Subcutaneous abdominal adipose tissue (tissue), 5 donors: ENCODE data around the gene CXCL12.
A peak's percentile ranks its signal among the peaks of the same experiment; 100 is the strongest.

Experiments used
- H3K27ac ChIP-seq: one replicate; pipeline ENCODE4 v1.7.0; 2013; ENCODE audit warnings: low read depth, mild to moderate bottlenecking, inconsistent platforms, low read length, moderate library complexity
- H3K27me3 ChIP-seq, 5 donors: one replicate each; pipeline ENCODE4 v1.7.0; 2013; ENCODE audit warnings: low read length in 5 of 5, inconsistent platforms in 1 of 5; ENCODE audit not compliant: control insufficient read depth in 5 of 5, insufficient read depth in 4 of 5
- H3K36me3 ChIP-seq, 5 donors: one replicate each; pipeline ENCODE4 v1.7.0; 2013; ENCODE audit warnings: low read length in 5 of 5; ENCODE audit not compliant: control insufficient read depth in 5 of 5, insufficient read depth in 5 of 5
- H3K4me1 ChIP-seq, 5 donors: one replicate each; pipeline ENCODE4 v1.7.0; 2013; ENCODE audit warnings: low read length in 5 of 5, mild to moderate bottlenecking in 3 of 5, moderate library complexity in 1 of 5; ENCODE audit not compliant: control insufficient read depth in 5 of 5, insufficient read depth in 5 of 5
- H3K4me3 ChIP-seq, 5 donors: one replicate each; pipeline ENCODE4 v1.7.0; 2013; ENCODE audit warnings: low read length in 5 of 5, low read depth in 1 of 5
- H3K9ac ChIP-seq, 5 donors: one replicate each; pipeline ENCODE4 v1.7.0; 2013; ENCODE audit warnings: low read length in 5 of 5, mild to moderate bottlenecking in 4 of 5, moderate library complexity in 3 of 5
- H3K9me3 ChIP-seq, 5 donors: one replicate each; pipeline ENCODE4 v1.7.0; 2013; ENCODE audit warnings: low read length in 5 of 5; ENCODE audit not compliant: control insufficient read depth in 5 of 5
- donor health status: healthy.
- donor health status: healthy.
- donor health status: healthy.
- donor health status: healthy.
- donor health status: healthy.

CXCL12 gene

DNA sequence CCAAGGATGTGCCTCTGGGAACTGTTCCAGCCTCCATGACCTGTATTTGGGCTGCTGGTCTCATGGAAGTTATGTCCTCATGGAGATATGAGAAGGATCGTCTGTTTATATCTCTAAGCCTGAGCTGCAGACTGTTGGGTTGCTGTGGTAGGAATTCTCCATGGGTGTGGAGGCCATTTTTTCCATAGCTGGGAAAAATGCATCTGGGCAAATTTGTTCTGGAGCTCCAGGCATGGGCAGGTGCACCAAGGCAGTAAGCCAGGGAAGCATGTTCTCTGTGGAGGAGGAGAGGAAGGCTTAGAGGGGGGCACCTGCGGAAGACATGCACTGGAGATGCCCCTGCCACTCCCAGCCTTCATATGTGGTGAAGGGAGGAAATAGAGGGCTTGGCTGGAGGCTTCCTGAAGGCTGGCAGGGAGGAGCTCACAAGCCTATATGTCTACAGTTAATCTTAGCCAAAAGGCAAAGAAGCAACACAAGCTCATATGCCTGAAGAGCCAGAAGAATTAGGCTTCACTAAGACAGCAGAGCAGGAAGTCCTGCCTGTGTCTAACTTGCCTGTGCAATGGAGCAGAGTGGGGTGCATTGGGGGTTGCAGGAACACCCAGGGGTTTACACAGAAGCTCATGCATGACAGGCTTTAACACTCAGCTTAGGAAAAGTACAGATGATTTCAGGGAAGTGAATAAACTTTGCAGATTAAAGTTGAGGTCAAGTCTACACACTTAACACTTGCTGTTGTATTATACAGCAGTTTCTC is 35.1 kb upstream of the CXCL12 start:
- Histone ChIP-seq H3K27ac (no peak overlapping the region), H3K27me3 (peaks cover 0 to 2% (median 0%) of the 10 kb centered on the region in 5 donors), H3K4me1 (peaks cover 0 to 18% (median 17%) of the 10 kb centered on the region in 5 donors), H3K4me3 (no peak overlapping the region), H3K9me3 (peaks cover 0 to 3% (median 3%) of the 10 kb centered on the region in 5 donors), H3K36me3 (no peaks in the 10 kb centered on the region), H3K9ac (no peak overlapping the region)

DNA sequence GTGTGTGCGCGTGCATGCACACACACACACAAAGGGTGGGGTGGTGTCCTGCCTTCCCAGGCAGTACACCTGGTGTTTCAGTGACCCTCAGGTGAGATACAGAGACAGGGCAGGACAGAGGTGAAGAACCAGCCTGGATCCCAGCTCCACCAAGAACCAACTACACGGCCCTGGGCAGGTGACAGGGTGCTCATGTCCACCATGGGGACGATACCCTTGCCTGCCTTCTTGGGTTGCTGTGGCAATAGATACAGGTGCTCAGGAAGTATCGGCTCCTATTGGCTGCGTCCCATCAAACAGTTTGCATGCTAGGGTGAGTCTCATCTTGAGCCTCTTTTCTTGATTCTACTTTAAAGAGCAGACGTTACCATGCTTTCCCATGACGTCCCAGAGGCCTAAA is 33.7 kb upstream of the CXCL12 start:
- Histone ChIP-seq H3K9ac (no peak overlapping the region), H3K36me3 (no peaks in the 10 kb centered on the region), H3K4me1 (peaks cover 0 to 18% (median 17%) of the 10 kb centered on the region in 5 donors), H3K9me3 (peaks cover 0 to 7% (median 3%) of the 10 kb centered on the region in 5 donors), H3K27ac (no peak overlapping the region), H3K27me3 (peaks cover 0 to 2% (median 0%) of the 10 kb centered on the region in 5 donors), H3K4me3 (no peak overlapping the region)

DNA sequence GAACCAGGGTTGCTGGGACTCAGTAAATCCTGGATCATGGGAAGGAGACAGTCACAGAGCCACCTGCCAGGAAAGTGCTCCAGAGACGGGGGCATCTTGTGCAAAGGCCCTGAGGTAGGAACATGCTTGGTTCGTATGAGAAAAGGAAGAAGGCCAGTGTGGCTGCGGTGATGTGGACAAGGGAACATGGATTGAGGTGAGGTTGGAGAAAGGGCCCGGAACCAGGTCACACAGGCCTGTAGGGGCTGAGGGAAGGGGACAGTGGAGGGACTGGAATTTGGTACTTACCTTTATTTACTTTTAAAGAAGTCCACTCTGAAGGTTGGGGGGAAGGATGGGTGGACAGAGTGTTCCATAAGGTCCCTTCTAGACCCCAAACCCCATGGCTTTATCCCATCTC is 32.9 kb upstream of the CXCL12 start:
- no peak overlapping the region for H3K4me3 ChIP-seq
- H3K27ac ChIP-seq, result no peak overlapping the region
- peaks cover 0 to 18% (median 17%) of the 10 kb centered on the region in 5 donors for H3K4me1 ChIP-seq
- no peak overlapping the region for H3K9ac ChIP-seq
- H3K27me3 ChIP-seq, result peaks cover 0 to 2% (median 0%) of the 10 kb centered on the region in 5 donors
- no peaks in the 10 kb centered on the region for H3K36me3 ChIP-seq
- H3K9me3 ChIP-seq, result peaks cover 0 to 7% (median 3%) of the 10 kb centered on the region in 5 donors

DNA sequence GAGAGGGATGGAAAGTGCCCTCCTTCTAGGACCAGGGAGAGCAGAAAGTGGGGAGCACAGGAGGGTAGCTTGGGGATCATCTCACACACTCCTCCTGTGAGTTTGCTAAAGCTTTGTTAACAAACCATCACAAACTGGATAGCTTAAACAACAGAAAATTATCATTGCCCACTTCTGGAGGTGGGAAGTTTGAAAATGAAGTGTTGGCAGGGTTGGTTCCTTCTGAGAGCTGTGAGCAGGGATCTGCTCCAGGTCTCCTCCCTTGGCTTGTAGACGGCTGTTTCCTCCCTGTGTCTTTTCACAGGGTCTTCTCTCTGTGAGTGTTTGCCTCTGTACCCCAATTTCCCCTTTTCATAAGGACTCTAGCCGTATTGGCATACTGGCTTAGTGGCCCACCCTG is 32.0 kb upstream of the CXCL12 start:
- H3K9me3 ChIP-seq, result peaks cover 2 to 16% (median 6%) of the 10 kb centered on the region in 5 donors
- no peak overlapping the region for H3K4me3 ChIP-seq
- no peak overlapping the region for H3K9ac ChIP-seq
- peaks cover 0 to 2% (median 0%) of the 10 kb centered on the region in 5 donors for H3K27me3 ChIP-seq
- no peaks in the 10 kb centered on the region for H3K36me3 ChIP-seq
- H3K27ac ChIP-seq, result peak overlapping the region; percentile 24
- H3K4me1 ChIP-seq, result peaks cover 0 to 18% (median 17%) of the 10 kb centered on the region in 5 donors

DNA sequence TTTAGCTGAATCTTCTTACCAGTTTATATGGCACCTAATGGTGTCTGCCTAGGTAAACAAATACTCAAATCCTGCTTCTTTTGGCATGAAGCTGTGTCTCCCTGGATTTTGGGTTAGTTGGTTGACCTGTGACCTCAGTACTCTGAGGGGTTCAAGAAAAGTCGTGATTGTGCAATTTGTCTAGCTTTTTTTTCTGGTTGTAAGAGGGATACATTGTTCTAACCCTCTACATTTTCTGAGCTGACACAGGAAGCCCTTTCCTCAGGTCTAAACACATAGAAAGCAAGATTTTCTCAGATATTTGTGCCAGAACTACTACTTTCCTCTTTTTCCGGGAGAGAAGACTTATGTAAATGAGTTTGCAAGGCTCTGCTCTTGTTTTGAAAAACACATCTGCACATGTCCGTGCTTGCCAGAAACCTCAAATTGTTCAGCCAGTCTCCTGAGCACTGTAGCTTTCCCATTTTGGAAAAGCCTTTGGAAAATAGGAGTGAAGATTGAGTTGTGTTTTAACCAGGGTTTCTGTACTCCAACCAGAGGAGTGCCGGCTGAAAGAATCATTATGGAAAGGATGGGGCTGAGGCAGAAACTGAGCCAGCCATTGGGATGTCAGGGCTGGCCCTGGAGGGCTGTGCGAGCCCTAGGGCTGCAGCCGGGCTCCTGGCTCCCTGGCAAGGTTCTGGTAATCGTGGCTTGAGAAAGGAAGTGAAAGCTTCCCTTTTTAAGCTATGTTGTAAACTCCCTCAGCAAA is 31.3 kb upstream of the CXCL12 start:
- H3K9me3 ChIP-seq, result peaks cover 6 to 23% (median 7%) of the 10 kb centered on the region in 5 donors
- H3K27me3 ChIP-seq, result peaks cover 0 to 2% (median 0%) of the 10 kb centered on the region in 5 donors
- H3K9ac ChIP-seq, result no peak overlapping the region
- H3K27ac ChIP-seq, result peak overlapping the region; percentile 24
- H3K4me1 ChIP-seq, result peaks cover 0 to 18% (median 17%) of the 10 kb centered on the region in 5 donors
- H3K36me3 ChIP-seq, result no peaks in the 10 kb centered on the region
- H3K4me3 ChIP-seq, result no peak overlapping the region

DNA sequence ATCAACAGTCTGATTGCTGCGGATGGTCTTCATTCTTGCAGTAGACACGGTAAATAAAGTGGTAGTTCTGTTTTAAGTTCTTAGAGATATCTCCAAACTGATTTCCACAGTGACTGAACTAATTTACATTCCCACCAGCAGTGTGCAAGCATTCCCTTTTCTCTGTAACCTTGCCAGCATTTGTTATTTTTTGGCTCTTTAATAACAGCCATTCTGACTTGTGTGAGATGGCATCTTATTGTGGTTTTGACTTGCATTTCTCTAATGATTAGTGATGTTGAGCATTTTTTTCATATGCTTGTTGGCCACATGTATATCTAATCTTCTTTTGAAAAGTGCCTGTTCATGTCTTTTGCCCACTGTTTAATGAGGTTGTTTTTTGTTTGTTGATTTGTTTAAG is 30.2 kb upstream of the CXCL12 start:
- H3K9ac ChIP-seq, result no peak overlapping the region
- H3K4me3 ChIP-seq, result no peak overlapping the region
- peaks cover 6 to 23% (median 7%) of the 10 kb centered on the region in 5 donors for H3K9me3 ChIP-seq
- peaks cover 0 to 2% (median 0%) of the 10 kb centered on the region in 5 donors for H3K27me3 ChIP-seq
- peaks cover 0 to 17% (median 17%) of the 10 kb centered on the region in 5 donors for H3K4me1 ChIP-seq
- H3K36me3 ChIP-seq, result no peaks in the 10 kb centered on the region
- no peak overlapping the region for H3K27ac ChIP-seq

DNA sequence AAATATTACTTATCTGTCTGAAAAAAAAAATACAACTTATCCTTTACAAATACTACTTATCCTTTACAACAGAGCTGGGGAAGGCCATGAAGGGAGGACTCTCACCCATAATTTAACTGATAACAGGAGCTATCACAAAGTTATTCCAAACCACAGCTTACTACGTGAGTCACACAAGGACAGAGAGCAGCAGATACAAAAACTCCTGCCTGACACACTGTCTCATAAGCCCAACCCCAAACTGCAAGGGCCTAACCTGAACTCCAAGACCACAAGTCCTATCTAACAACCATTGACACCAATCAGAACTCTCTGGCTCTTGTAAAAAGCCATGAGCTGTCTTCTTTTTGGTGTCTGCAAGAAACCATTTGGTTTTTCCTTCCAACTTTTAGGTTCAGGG is 28.5 kb upstream of the CXCL12 start:
- peaks cover 0 to 2% (median 0%) of the 10 kb centered on the region in 5 donors for H3K27me3 ChIP-seq
- no peak overlapping the region for H3K27ac ChIP-seq
- H3K4me1 ChIP-seq, result peaks cover 0 to 17% (median 15%) of the 10 kb centered on the region in 5 donors
- H3K4me3 ChIP-seq, result no peak overlapping the region
- H3K36me3 ChIP-seq, result no peaks in the 10 kb centered on the region
- H3K9me3 ChIP-seq, result peaks cover 6 to 23% (median 7%) of the 10 kb centered on the region in 5 donors
- no peak overlapping the region for H3K9ac ChIP-seq

DNA sequence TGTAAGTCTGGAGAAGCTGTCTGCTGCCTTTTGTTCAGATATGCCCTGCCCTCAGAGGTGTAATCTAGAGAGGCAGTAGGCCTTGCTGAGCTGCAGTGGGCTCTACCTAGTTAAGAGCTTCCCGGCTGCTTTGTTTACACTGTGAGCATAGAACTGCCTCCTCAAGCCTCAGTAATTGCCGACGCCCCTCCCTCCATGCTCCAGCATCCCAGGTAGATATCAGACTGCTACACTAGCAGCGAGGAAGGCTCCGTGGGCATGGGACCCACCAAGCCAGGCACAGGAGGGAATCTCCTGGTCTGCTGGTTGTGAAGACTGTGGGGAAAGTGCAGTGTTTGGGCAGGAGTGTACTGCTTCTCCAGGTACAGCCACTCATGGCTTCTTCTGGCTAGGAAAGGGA is 26.4 kb upstream of the CXCL12 start:
- no peak overlapping the region for H3K27ac ChIP-seq
- no peaks in the 10 kb centered on the region for H3K27me3 ChIP-seq
- no peak overlapping the region for H3K9ac ChIP-seq
- H3K36me3 ChIP-seq, result no peaks in the 10 kb centered on the region
- peaks cover 6 to 23% (median 7%) of the 10 kb centered on the region in 5 donors for H3K9me3 ChIP-seq
- H3K4me3 ChIP-seq, result no peak overlapping the region
- H3K4me1 ChIP-seq, result peaks cover 0 to 6% (median 5%) of the 10 kb centered on the region in 5 donors

DNA sequence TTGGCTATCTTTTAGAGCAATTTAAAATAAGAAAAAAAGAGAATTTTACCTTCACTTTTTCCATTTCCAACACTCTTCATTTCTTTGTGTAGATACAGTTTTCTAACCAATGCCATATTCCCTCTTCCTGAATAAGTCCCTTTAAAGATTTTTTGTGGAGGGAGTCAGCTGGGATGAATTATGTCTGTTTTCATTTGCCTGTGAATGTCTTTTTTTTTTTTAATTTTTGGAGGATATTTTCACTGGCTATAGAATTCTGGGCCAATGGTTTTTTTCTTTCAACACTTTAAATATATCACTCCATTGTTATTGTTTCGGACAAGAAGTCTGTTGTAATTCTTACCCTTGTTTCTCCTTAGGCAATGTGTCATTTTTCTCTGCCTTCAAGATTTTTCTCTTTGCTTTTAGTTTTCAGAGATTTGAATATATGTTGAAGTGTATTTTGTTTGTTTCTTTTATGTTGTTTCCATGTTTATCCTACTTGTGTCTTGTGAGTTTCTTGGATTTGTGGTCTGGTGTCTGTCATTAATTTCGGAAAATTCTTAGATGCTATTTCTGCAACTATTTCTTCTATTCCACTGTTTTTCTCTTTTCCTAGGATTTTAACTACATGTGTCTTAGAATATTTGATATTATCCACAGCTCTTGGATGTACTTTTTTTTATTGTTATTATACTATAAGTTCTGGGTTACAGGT is 20.0 kb upstream of the CXCL12 start:
- Histone ChIP-seq H3K36me3 (no peaks in the 10 kb centered on the region), H3K27me3 (peaks cover 0 to 2% (median 0%) of the 10 kb centered on the region in 5 donors), H3K9ac (no peak overlapping the region), H3K27ac (no peak overlapping the region), H3K4me3 (no peak overlapping the region), H3K4me1 (no peaks in the 10 kb centered on the region), H3K9me3 (peaks cover 0 to 5% (median 0%) of the 10 kb centered on the region in 5 donors)
